Activated CD4-positive, alpha-beta T cell treated with anti-CD3 and anti-CD28 coated beads, Interleukin-10, Interleukin-2, amounts not matched to agents 100 ng/mL and 50 ng/mL, durations not matched to agents 16 hours and 8 hours (primary cell): ENCODE results near the gene SUPT3H.
"Not testable (repeated sequence)": the region's sequence is repeated elsewhere in the genome, so short reads cannot be mapped to it uniquely, and the experiment has no call there.

ENCODE experiments used
- DNase-seq: peaks from one replicate; pipeline ENCODE4 v3.0.0-alpha.2; 2020

Gene SUPT3H

GRCh38 chr6:45045253-45045601 lies 332.5 kb downstream of the SUPT3H start:
- no peak for DNase-seq

DNA sequence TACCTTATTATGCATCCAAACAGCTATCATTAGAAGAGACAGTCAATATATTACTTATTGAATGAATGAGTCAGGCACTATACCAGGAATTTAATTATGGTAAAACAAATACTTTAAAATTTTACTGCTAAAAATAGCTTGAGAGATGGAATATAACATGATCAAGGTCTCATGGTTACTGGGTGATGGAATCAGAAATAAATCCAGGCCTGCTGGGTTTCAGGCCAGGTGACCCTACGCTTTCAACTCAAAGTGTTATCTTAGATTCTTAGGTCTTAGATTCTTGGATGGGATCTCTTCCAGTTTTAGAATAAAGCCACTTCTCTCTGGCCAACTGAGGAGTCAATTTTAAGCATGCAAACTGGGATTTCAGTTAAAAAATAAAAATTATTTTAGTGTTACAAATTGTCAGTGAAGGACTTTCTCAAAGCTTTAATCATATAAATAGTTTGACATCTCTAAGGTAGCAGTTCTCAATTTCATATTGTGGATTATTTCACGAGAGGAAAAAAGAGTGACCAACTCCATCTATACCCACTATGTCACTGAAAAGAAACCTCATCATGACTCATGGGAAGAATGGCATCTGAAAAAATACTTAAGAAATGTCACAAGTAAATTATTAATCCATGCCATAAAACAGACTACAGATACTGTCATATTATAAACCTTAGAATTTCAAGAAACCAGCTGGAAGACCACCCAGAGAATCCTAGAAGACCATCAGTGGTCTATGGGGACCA lies 333.1 kb downstream of the SUPT3H start:
- no peak for DNase-seq

DNA sequence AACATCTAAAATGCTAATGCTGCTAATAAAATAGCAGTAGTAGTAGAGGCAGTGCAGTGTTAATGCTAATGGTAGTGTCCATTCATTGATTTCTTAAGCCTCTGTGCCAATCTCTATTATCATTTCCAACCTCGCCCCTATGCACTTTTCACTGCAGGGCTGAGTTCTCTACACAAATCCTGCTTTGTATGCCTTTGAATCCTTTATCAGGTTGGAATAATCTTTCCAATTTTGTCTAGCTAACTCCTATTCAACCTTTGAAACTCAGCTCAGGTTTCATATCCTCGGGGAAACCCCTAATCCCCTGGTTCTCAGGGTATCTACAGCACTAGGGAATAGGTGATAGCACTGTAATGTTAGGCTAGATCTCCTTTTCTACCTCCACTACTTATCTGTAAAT lies 333.6 kb downstream of the SUPT3H start:
- DNase-seq, result no peak

GRCh38 chr6:45042673-45043072 lies 335.1 kb downstream of the SUPT3H start:
- not testable (repeated sequence) for DNase-seq

DNA sequence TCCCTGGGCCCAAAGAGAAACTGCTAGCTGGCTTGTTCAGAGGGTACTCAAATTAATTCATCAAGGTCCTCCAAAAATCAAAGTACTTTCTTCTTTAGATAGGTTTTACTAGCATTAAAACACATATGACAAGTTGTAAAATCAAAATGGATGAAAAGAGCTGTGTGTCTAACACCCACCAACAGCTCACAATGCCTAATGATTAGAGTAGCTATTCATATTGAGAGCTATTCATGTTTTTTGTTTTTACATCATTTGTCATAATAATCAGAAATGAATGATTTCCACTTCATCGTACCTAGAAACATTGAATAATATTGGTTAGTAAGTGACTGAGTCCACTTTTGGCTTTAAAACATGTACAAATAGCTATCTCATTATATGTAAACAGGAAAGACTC lies 339.5 kb downstream of the SUPT3H start:
- peak; percentile 2 for DNase-seq

GRCh38 chr6:45036103-45036502 lies 341.6 kb downstream of the SUPT3H start:
- no peak for DNase-seq

- DNase-seq, result no peak
Observed at GRCh38 chr6:45032426-45032825, 345.3 kb downstream of the SUPT3H start.

DNA sequence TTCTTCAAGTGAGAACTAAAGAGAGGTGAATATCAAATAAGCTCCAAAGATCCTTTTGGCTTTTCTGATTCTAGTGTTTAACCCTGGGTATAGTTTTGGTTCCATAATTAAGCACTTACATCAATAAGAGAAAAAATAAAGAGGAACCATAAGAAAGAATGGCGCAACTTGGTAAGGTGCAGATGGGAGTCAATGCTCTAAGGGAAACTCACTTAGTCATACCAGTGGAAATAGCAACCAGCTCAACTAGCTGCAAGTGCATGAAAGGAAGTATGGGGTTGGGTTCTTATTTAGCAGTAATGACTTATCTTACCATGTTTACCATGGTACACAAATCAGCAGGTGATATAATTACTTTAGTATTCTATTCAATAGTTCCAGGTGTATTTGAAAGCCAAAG lies 346.1 kb downstream of the SUPT3H start:
- DNase-seq, result peak; percentile 7

GRCh38 chr6:45027126-45027525 lies 350.6 kb downstream of the SUPT3H start:
- no peak for DNase-seq

GRCh38 chr6:45026003-45026516 lies 351.7 kb downstream of the SUPT3H start:
- DNase-seq, result no peak

GRCh38 chr6:45024610-45025009 lies 353.1 kb downstream of the SUPT3H start:
- no peak for DNase-seq

DNA sequence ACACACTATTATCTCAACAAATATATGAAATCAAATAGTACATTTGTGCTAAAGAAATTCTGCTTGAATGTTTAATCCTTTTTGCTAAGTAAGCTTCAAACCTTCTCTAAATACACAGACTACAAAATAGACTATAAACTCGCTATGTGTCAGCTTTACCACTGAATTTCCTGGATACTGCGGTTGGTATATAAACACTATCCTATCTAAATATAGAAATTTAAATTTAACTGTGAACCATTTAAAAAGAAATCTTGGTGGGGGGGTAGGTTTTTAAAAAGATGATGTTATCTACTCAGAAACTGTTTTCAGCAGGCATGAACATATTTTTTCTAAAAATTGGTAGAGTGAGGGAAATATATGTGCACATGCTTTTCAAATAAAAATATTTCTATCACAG lies 356.1 kb downstream of the SUPT3H start:
- peak; percentile 36 for DNase-seq

GRCh38 chr6:45012687-45013086 lies 365.0 kb downstream of the SUPT3H start:
- no peak for DNase-seq

GRCh38 chr6:45009576-45009975 lies 368.2 kb downstream of the SUPT3H start:
- peak; percentile 88 for DNase-seq

- no peak for DNase-seq
Observed at GRCh38 chr6:45006893-45007292, 370.8 kb downstream of the SUPT3H start.

GRCh38 chr6:45003961-45004360 lies 373.8 kb downstream of the SUPT3H start:
- DNase-seq, result no peak

DNA sequence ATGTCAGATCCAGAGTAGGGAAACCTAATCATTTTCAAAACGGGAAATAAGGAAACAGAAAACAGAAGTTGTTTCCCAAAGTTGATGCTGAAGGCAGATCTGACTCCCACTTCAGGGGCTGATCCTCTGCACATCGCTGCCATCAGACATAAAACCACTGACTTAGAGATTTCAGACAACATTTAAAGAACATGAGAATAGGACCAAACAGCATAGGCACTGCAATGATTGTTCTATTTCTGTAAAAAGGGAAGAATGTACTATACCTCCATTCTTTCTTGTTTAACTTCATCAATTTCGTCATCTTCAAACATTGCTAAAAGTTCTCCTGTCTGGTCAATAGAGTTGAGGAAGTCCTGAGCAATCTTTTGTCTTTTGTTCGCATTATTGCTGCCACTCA lies 374.3 kb downstream of the SUPT3H start:
- DNase-seq, result no peak

GRCh38 chr6:45002390-45003105 lies 375.2 kb downstream of the SUPT3H start:
- DNase-seq, result peak; percentile 23

- DNase-seq, result peak; percentile 78
Observed at GRCh38 chr6:45001663-45002062, 376.1 kb downstream of the SUPT3H start.

GRCh38 chr6:45000833-45001232 lies 376.9 kb downstream of the SUPT3H start:
- no peak for DNase-seq

DNA sequence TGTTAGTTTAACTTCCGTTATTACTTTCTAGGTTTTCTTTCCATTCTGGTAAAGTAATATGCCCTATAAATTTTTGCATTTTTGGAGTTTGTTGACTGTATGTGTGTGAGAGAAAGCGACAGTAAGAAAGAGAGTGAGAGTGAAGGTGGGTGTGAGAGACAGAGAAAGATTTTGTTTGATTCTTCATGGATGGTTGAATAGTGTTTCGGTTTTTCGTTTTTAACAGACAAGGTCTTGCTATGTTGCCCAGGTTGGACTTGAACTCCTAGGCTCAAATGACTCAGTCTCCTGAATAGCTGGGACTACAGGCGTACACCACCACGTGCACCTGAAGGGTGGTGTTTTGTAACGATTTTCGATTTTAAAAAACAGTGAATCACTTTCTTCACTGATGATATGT lies 378.7 kb downstream of the SUPT3H start:
- DNase-seq, result no peak

DNA sequence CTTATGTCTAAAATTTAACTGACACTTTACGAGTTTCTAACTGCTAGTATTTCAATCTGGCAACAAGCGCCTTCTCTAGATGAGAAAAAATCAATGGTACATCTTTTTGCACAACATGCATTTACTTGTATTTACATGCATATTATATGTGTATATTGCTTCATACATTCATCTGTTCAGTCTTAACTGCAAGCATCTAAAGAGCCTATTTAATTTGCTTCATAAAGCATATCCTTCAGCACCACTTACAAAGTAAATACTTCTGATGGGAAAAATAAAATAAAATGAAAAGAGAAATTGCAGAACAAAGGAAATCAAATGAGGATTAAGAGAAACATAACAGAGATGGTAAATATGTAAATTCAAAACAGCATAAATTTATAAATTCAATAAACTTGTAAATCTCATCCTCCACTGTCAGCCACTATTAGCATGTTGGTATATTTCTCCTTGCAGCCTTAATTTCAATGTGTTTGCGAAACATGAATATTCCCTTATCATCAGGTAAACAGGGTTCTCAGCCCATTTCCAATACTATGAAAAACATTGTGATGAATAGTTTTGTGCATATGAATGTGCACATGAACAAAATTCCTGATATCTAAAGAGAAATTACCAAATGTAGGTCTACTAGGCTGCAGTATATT lies 382.1 kb downstream of the SUPT3H start:
- DNase-seq, result no peak

DNA sequence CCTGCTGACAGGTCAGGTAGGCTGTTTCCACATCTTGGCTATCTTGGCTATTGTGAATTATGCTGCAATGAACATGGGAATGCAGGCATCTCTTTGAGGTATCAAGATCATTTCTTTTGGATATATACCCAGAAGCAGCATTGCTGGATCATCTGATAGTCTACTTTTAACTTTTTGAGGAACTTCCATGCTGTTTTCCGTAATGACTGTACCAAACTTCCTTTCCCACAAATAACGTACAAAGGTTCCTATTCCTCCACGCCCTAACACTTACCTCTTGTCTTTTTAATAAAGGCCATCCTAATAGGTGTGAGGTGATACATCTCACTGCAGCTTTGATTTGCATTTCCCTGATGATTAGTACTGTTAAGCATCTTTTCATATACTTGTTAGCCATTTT lies 388.3 kb downstream of the SUPT3H start:
- DNase-seq, result no peak

GRCh38 chr6:44985006-44985405 lies 392.7 kb downstream of the SUPT3H start:
- DNase-seq, result no peak
